ENCODE measurements around the gene ANKRD30B. TPM values are rescaled to one million over a fixed set of nuclear protein-coding genes. Genes with fewer than 3 reads are reported as not detected.
"Not testable (repeated sequence)": the region's sequence is repeated elsewhere in the genome, so short reads cannot be mapped to it uniquely, and the experiment has no call there.

ANKRD30B gene, protein sequence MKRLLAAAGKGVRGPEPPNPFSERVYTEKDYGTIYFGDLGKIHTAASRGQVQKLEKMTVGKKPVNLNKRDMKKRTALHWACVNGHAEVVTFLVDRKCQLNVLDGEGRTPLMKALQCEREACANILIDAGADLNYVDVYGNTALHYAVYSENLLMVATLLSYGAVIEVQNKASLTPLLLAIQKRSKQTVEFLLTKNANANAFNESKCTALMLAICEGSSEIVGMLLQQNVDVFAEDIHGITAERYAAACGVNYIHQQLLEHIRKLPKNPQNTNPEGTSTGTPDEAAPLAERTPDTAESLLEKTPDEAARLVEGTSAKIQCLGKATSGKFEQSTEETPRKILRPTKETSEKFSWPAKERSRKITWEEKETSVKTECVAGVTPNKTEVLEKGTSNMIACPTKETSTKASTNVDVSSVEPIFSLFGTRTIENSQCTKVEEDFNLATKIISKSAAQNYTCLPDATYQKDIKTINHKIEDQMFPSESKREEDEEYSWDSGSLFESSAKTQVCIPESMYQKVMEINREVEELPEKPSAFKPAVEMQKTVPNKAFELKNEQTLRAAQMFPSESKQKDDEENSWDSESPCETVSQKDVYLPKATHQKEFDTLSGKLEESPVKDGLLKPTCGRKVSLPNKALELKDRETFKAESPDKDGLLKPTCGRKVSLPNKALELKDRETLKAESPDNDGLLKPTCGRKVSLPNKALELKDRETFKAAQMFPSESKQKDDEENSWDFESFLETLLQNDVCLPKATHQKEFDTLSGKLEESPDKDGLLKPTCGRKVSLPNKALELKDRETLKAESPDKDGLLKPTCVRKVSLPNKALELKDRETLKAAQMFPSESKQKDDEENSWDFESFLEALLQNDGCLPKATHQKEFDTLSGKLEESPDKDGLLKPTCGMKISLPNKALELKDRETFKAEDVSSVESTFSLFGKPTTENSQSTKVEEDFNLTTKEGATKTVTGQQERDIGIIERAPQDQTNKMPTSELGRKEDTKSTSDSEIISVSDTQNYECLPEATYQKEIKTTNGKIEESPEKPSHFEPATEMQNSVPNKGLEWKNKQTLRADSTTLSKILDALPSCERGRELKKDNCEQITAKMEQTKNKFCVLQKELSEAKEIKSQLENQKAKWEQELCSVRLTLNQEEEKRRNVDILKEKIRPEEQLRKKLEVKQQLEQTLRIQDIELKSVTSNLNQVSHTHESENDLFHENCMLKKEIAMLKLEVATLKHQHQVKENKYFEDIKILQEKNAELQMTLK (N-terminal part only)
- polyA plus RNA-seq (2013, experiment 1 of 2; ENCODE audit: insufficient read length): 1.3 TPM
- 0.66 TPM for polyA plus RNA-seq (2013, experiment 2 of 2; ENCODE audit: insufficient read length)

DNA sequence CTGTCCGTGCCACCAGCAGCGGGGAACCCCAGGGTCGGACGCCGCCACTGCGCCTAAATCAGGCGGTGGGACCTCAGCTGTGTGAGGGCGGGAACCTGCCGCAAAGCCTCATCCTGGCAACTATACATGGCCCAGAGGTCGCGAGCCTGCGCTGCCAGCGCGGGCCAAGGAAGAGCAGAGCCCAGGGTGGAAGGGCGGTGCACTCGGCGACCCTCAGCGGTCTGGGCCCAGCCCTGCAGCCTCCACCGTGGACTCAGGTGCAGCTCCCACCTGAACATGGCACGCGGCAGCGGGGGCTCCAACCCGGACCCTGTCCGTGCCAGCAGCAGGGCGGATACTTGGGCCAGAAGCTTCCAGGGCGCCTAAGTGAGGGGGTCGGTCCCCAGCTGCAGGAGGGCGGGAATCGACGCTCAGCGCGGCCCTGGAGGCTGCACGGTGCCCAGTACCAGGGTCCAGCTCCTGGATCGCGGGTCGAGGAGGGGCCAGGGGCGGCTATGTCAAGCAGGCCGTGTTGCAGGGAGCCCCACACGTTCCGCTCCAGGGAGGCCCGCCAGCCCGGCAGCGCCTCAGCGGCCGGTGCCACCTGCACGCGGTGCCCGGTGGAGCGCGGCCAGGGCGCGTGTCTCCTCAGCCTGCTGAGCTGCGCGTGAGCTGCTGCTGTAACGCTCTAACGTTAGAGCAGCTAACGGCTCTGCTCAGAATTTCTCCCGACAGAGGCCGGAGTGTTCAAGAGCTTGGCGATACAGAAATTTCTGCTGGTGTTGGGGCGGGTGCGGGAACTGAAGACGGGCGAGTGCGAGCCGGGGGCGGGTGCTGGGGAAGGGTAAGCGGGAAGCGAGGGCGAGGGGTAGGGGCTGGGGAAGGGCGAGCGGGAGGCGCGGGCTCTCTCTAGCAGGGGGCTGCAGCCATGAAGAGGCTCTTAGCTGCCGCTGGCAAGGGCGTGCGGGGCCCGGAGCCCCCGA is at the start of gene ANKRD30B:
Gene ANKRD30B, plus strand, starts transcription at position 660 of the 962 bp plus-strand sequence. Its CDS starts 248 bp downstream, at position 908.
- peak; percentile 10 for DNase-seq

DNA sequence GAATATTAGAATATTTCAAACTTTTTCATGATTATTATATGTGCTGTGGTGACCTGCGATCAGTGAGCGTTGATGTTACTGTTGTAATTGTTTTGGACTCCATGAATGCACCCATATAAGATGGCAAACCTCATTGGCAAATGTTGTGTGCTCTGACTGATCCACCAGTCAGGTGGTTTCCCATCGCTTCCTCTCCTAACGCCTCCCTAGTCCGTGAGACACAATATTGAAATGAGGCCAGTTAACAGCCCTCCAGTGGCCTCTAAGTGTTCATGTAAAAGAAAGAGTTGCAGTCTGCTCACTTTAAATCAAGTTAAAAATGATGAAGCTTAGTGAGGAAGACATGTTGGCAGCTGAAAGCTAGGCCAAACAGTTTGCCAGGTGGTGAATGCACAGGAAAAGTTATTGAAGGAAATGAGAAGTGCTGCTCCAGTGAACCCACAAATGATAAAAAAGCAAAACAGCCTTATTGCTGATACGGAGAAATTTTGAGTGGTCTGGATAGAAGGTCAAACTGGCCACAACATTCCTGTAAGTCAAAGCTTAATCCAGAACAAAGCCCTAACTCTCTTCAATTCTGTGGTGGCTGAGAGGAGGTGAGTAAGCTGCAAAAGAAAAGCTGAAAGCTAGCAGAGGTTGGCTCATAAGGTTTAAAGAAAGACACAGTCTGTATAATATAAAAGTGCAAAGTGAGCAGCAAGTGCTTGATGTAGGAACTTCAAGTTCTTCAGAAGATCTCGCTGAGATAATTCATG is 46.5 kb upstream of the ANKRD30B start:
- DNase-seq: not testable (repeated sequence)

DNA sequence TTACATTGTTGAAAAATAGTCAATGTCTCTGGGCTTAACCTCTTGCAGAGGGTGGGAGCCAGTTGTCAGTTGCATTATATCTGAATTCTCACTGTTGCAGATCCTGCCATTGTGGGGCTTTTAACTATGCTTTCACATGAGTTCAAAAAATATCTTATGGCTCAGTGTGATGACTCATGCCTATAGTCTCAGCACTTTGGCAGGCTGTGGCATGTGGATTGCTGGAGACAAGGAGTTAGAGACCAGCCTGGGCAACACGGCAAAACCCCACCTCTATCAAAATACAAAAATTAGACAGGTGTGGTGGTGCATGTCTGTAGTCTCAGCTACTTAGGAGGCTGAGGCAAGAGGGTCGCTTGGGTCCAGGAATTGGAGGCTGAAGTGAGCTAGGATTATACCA is 38.2 kb upstream of the ANKRD30B start:
- DNase-seq: peak; percentile 30

DNA sequence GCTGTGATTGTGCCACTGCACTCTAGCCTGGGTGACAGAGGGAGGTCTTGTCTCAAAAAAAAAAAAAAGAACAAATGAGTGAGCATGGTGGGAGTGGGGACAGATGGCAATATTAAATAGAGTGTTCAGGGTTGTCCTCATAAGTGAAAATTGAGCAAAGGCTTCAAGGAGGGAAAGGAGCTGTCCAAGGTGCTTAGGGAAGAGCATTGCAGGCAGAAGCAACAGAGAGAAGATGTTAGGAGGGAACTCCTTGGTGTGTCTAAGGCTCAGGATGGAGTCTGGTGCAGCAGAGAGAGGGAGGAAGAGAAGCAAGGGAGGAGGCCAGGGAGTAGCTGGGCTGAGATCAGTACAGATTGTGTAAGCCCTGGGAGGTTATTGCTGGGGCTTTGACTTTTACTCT is 26.4 kb upstream of the ANKRD30B start:
- DNase-seq: not testable (repeated sequence)

DNA sequence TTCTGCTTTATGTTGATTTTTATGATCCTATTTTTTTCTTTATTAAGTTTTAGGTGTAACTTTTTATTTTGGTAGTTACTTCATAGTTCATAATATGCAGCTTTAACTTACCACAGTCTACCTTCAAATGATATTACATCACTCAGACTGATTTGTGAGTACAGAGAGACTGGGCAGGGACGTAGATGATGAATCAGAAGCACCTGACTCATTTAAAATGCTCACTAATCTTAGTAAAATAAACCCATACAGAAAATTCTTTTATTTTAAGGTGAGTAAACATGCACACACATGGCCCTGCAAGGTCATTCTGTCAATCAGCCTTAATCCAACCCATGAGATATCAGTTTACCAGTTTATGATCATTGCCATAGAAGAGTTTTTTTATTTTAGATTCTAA is 8.9 kb upstream of the ANKRD30B start:
- DNase-seq: not testable (repeated sequence)

DNA sequence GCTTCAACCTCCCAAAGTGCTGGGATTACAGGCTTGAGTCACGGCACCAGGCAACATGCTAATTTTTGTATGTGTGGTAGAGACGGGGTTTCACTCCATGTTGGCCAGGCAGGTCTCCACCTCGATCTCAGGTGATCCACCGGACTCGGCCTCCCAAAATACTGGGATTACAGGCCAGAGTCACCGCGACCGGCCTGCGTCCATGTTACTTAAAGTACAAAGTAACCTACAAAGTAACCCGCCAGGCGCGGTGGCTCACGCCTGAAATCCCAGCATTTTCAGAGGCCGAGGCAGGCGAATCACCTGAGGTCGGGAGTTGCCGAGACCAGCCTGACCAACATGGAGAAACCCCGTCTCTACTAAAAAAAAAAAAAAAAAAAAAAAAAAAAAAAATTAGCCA is 1.1 kb upstream of the ANKRD30B start:
- DNase-seq: no peak

DNA sequence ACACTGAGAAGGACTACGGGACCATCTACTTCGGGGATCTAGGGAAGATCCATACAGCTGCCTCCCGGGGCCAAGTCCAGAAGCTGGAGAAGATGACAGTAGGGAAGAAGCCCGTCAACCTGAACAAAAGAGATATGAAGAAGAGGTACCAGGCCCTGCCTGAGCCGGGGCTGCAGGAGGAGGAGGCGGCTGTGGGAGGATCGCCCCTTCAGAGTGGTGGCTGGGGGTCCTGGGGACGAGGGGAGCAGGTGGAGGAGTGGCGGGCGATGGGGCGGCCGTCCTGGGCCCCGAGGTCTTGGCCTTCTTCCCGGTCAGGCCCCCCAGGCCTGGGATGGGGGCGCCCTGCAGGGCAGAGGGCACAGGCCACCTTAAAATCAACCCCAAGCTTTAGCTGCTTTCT is 524 bp downstream of the ANKRD30B start:
- DNase-seq: no peak

DNA sequence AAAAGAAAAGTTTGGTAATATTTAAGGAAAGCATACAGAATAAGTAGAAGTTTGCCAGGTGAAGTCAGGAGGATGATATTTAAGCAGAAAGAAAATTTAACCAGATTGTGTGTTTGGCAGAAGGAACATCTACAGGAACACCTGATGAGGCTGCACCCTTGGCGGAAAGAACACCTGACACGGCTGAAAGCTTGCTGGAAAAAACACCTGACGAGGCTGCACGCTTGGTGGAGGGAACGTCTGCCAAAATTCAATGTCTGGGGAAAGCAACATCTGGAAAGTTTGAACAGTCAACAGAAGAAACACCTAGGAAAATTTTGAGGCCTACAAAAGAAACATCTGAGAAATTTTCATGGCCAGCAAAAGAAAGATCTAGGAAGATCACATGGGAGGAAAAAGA is 15.6 kb downstream of the ANKRD30B start:
- DNase-seq: not testable (repeated sequence)

DNA sequence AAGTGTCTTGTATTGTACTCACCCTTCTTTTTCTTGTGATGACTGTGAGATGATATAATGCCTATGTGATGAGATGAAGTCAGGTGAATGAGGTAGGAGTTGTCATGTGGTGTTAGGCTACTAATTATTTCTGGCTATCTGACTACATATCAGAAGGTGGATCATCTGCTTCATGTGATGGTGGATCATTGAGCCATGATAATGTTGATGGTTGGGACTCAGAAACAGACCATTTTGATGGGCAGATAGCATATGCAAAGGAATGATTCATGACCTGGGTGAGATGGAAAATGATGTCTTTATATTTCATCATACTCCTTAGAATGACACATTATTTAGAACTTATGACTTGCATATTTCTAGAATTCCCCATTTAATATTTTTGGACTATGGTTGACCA is 19.5 kb downstream of the ANKRD30B start:
- DNase-seq: peak; percentile 77

DNA sequence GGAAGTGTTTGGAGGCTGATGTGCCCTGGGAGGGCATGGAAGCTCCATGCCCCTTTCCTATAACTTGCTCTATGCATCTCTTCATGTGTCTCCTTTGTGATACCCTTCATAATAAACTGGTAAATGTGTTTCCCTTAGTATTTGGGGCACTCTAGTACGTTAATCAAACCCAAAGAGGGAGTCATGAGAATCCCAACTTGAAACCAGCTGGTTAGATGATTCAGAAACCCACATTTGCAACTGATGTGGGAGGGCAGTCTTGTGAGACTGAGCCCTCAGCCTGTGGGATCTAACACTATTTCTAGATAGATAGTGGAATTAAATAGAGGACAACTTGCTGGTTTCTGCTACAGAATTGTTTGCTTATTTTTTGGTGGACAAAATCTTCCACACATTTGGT is 20.3 kb downstream of the ANKRD30B start:
- peak; percentile 51 for DNase-seq

DNA sequence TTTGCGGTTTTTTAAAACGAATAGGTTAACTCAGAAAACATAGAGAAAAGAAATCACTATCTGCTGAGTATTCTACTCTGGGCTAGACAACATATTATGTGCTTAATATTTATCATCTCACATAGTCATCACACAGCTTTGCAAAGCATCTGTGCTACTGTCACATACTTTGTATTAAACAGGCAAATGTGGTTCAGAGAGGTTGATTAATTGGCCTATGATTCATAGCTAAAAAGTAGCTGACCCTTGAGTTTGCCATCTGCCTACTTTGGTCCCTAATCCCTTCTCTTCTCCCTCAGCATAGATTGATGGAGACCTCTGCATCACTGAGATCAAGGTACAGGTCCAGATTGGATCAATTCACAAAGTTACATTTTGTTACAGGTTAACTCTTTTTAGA is 21.4 kb downstream of the ANKRD30B start:
- peak; percentile 43 for DNase-seq

DNA sequence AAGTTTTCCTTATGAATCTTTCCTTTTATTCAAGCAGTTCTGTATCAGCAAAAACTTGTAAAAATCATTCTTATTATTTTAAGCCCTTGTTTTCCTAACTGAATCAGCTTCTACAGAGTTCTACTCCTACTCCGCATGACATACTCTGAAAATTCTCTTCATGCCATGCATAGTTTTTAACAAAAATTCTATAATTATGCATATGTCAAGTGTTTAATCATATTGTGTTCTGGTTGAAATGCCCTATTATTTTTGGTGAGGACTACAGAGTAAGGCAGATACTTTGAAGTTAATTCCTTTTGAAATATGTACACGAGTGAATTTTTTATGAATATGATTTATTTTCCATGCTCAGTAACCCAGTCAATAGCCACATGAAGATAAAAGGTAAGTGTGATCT is 28.8 kb downstream of the ANKRD30B start:
- peak; percentile 72 for DNase-seq

DNA sequence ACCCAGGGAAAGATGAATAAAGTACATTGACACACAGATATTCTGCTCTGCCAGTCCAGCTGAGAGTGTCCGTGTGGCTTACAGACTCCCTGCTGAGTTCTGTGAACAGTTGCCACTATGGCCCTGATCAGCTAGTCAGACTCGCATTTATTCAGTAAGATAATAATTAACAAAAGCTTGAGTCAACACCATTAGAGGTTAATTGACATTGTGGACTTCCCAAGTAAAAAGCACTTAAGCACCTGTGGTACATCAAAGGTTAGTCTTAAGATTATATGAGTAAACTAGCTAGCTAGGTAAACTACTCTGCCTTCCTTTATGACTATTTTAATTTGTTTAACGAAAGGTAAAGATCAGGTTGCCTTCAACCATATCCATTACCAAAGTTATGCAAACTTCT is 33.7 kb downstream of the ANKRD30B start:
- no peak for DNase-seq

DNA sequence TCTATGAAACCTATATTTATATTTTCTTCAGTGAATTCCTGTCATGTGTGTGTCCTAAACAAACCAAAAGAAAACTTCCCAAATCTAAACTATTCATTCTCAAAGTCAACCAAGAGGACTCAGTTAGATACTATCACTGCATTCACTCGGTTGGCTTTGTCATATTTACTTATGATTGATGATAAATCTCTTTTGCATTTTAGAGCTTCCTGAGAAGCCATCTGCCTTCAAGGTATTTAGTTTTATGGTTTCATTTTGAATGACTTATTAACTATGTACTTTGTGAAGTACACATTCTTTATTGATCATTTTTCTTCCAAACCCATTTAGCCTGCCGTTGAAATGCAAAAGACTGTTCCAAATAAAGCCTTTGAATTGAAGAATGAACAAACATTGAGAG is 36.2 kb downstream of the ANKRD30B start:
- no peak for DNase-seq

DNA sequence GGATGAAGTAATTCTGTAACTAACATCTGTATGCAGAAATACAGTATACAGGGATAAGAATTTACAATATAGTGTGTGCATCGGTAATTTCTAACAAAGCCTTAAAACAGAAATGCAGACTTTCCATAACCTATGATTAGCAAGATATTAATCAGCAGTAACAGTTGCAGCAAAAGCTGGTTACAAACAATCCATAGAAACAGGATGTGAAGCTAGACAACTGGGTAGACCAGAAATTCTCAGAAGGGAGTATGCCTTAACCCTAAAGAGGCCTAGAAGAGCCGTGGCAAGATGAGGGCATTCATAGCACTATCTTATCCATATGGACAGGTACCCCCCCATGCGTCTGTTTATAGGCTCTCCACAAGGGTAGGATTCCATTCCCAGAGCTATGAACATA is 48.9 kb downstream of the ANKRD30B start:
- DNase-seq: not testable (repeated sequence)

DNA sequence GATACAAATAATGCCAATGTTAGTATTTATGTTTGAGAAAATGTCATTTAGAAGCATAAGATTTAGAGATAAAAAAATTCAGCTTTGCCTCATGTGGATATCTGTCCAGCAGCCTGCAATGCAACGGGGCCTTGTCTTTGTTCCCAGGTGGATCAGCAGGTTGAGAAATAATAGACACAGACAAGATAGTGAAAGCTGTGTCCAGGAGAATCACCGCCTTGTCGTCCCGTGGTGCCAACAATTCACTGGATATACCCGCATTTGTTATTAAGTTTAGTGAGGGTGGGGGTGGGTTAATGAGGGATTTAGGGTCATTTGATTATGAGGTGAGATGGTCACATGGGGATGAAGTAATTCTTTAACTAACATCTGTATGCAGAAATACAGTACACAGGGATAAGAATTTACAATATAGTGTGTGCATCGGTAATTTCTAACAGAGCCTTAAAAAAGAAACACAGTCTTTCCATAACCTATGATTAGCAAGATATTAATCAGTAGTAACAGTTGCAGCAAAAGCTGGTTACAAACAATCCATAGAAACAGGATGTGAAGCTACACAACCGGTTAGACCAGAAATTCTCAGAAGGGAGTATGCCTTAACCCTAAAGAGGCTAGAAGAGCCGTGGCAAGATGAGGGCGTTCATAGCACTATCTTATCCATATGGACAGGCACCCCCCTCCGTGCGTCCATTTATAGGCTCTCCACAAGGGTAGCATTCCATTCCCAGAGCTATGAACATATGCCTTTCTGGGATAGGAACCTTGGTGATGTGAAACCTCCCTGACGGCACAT is 50.2 kb downstream of the ANKRD30B start:
- not testable (repeated sequence) for DNase-seq

DNA sequence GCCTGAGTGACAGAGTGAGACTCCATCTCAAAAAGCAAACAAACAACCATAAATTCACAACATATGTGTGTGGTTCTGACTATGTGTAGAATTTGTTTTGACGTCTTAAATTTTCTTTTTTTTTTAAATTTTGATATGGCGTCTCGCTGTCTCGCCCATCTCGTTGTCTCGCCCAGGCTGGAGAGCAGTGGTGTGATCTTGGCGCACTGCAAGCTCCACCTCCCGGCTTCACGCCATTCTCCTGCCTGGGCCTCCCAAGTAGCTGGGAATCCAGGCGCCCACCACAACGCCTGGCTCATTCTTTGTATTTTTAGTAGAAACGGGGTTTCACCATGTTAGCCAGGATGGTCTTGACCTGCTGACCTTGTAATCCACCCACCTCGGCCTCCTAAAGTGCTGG is 63.1 kb downstream of the ANKRD30B start:
- DNase-seq: not testable (repeated sequence)

DNA sequence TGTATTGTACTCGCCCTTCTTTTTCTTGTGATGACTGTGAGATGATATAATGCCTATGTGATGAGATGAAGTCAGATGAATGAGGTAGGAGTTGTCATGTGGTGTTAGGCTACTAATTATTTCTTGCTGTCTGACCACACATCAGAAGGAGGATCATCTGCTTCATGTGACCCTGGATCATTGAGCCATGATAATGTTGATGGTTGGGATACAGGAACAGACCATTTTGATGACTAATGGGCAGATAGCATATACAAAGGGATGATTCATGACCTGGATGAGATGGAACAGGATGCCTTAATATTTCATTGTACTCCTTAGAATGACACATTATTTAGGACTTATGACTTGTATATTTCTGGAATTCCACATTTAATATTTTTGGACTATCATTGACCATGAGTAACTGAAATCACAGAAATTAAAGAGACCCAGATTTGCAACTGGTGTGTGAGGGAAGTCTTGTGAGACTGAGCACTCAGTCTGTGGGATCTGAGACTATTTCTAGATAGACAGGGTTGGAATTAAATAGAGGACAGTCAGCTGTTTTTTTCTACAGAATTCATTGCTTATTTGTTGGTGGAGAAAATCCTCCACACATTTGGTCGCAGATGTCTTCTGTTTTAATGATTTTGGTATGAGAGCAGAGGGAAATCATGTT is 79.1 kb downstream of the ANKRD30B start:
- DNase-seq: peak; percentile 88

DNA sequence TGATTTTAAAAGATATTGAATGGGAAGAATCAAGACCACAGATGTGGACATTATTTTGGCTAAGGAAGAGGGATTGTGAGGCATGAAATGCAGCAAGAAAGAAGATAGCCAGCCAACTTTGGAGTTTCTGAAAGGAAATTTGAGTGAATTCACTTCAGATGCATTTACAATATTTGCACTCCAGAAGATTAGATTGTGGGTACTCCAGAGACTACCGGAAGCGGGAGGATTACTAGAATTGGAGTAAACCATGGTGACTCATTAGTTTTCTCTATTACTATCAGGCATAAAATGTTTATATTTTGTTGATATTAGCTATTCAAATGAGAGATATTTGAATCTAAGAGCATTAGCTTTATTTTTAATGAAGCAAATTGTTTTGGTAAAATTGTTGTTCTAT is 93.6 kb downstream of the ANKRD30B start:
- peak; percentile 45 for DNase-seq

Measured in fibroblast of skin of back (primary cell).